ENCODE data around the gene PAK1.
"Not testable (repeated sequence)": the region's sequence is repeated elsewhere in the genome, so short reads cannot be mapped to it uniquely, and the experiment has no call there.

PAK1 gene

GRCh38 chr11:77401486-77402217 is 72.2 kb downstream of the PAK1 start:
- DNase-seq = no peak

DNA sequence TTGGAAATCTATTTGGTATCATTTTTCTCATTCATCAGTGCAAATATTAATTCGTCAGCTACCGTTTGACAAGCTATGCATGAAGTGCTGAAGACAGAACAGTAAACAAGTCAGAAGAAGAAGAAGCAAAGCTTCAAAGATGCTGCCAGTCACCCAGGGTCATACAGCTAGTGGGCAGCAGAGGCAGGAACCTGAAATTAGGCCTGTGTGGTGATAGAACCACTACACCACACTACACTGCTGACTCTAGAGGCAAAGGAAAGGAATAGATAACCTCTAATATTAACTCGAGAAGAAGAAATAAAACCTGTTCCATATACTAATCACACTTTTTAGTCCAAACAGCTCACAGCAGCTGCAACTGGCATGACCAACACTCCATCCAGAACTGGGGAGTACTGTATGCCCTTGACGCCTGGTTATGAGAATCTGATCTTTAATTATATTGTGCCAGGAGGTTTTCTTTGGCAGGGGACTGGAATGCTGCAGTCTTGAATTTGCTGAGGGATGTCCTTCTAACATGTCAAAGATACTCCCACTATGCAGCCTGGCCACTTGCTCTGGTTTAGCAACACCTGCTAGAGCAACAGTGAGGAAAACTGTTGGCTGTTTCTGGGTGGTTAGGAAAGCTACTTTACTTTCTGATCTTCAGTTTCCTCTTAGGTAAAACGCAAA is 73.0 kb downstream of the PAK1 start:
- DNase-seq = no peak

- no peak for DNase-seq
Observed at GRCh38 chr11:77400271-77400670, 73.6 kb downstream of the PAK1 start.

DNA sequence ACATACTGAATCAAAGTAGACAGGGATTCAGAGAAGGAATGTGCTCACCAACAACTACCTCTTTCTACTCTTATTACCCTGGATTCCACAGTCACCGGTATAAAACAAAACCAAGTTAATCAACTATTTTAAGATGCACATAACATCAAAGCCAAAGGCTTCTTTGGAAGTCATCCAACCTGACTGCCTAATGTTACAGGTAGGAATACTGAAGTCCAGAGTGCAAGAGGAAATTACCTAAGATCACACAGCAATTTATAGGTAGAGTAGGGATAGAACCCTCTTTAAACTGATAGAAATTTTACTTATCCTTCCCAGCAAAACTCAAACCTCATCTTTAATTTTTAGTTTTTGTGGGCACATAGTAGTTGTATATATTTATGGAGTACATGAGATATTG is 76.3 kb downstream of the PAK1 start:
- DNase-seq = no peak

GRCh38 chr11:77396911-77397310 is 77.0 kb downstream of the PAK1 start:
- DNase-seq = no peak

GRCh38 chr11:77396305-77396704 is 77.6 kb downstream of the PAK1 start:
- no peak for DNase-seq

- DNase-seq = no peak
Observed at GRCh38 chr11:77395460-77396173, 78.3 kb downstream of the PAK1 start.

DNA sequence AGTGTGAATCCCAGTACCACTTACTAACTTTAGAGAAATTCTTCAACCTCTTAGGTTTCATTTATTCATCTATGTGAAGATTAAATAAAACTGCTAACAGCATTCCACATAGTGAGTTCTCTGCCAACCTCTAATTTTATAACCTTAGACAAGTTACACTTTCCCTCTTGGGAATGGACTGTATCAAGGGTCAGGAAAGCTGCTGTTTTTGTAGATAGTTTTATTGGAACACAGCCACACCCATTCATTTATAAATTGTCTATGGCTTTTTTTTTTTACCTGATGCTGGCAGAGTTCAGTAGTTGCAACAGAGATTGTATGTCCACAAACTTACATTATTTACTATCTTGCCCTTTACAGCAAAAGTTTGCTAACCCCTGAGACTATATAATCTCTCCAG is 81.1 kb downstream of the PAK1 start:
- DNase-seq = no peak

DNA sequence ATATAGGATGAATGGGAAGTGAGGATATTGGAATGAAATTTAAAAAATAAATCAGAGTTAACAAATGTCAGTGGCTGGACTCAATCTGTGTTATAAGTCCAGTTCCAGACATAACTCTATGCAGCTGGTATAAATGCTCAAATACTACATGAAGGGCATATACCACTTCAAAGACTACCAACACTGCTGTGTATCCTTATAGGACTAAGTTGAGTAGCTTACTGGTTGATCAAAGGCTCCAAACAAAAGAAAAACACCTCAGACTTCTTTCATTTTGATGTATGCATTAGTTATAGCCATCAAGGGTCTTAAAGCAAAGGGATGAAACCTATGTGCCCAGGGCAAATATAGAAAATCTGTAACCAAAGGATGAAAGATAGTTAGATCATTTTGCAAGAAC is 86.2 kb downstream of the PAK1 start:
- DNase-seq = no peak

DNA sequence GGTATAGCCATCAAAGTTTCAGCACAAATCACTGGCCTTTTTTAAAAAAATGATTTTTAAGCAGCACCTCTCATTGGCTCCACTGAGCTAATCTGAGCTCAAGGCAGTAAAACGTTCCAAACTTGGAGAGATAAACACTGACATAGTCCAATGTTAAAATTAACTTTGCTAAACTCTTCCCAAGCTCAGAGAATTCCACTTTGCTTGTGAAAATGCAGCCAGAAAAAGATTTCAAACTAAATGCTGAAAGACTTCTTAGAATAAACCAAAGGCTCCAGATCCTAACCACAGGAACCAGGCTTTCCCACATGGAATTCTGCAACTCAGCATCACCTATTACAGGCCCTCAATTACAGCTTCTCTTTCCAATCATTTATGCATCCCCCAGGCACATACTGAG is 87.7 kb downstream of the PAK1 start:
- DNase-seq = no peak

- not testable (repeated sequence) for DNase-seq
Observed at GRCh38 chr11:77385255-77385771, 88.6 kb downstream of the PAK1 start.

DNA sequence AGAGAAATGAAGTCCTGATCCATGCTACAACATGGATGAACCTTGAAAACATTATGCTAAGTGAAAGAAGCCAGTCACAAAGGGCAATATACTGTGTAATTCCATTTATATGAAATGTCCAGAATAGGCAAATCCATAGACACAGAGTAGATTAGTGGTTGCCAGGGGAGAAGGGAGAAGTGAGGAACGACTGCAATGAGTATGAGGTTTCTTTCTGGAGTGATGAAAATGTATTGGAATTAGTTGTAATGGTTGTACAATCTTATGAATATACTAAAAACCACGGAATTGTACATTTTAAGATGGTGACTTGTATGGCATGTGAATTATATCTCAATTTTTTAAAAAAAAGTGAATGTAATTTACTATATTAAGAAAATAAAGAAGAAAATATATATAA is 89.3 kb downstream of the PAK1 start:
- no peak for DNase-seq

GRCh38 chr11:77383349-77383748 is 90.5 kb downstream of the PAK1 start:
- DNase-seq = not testable (repeated sequence)

DNA sequence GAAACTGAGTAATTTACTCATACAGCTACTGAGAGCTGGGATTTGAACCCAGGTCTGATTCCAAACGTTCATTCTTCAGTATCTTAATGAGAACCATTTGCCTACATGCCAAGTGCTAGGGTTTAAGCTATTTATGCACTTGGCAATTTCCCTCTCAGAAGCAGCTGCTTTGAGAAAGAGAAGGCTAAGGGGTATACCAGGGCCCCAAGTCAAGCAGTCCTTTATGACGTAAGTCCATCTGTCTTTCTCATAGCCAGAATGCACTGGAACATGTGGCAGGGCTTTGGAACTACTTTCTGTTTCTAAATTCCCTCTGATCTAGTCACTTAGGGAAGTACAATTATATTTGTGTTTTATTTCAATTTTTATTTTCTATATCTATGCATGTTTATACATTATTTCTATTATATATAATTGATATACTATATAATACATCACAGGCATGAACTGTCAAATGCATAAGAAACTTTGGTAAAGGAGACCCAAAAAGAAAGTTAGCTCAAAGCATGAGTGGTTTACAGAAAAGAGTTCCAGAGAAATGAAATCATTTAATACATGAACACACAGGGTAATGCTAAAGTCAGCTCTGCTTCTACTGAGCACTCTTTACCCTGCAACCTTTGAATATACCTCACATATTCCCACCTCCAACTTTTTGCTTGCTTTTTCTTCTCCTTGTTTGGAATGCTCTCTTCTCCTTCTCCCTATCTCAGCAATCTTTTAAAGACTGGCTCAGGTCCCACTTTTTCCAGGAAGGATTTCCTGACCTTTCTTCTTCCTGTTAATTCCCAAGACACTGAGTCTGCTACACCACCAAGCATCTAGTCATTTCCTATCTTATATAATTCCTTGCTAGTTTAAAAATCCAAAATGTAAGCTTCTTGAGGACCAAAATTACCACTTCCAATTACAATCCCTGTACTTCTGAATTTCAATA is 91.9 kb downstream of the PAK1 start:
- no peak for DNase-seq

DNA sequence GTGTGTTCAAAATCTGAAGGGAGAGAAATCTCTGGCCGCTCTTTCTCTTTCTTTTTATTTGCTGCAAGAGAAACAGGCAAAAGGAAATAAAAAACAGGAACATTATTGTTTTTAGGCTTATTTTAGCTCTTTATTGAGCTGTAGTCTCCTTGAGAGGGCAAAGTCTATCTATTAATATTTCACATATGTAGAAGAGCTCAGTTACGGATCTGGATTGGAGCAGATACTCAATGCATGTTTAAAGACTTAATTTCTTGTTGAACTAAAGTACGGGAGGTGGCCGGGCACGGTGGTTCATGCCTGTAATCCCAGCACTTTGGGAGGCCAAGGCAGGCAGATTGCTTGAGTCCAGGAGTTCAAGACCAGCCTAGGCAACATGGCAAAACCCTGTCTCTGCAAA is 94.0 kb downstream of the PAK1 start:
- no peak for DNase-seq

DNA sequence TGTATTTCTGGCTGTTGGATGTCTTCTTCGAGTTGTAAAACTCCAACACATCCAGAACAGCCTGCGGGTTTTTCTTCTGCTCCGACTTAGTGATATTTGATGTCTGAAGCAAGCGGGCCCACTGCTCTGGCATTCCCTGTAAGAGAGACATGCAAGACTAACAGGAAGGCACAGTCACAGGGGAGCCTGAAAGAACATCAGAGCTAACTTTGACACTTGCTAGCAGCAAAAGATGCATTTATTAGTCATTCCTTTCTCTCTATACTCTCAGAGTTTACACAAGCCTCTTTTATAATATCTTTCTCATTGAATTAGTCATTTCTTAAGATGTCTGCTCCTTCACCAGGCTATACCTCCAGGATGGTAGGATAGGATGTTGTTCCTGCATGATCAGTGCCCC is 94.6 kb downstream of the PAK1 start:
- DNase-seq = no peak

- no peak for DNase-seq
Observed at GRCh38 chr11:77377734-77378133, 96.2 kb downstream of the PAK1 start.

DNA sequence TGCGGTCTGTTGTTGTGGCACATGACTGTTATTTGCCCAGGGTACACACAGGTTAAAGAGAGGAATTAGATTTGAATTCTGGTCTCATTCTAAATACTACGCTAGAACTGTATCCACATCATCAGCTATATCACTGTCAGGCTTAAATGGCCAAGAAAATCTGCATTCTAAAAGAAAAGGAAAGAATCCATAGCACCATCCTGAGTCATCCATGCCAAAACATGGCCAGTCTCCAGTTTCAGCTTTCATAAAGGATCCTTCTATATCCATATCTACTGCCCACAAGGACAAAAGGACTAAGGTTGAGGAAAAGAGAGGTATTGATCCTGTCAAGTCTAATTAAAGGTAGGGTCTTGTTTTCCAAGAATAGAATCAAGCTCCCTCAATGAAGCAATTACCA is 98.8 kb downstream of the PAK1 start:
- no peak for DNase-seq

- DNase-seq = no peak
Observed at GRCh38 chr11:77374611-77375031, 99.3 kb downstream of the PAK1 start.

DNA sequence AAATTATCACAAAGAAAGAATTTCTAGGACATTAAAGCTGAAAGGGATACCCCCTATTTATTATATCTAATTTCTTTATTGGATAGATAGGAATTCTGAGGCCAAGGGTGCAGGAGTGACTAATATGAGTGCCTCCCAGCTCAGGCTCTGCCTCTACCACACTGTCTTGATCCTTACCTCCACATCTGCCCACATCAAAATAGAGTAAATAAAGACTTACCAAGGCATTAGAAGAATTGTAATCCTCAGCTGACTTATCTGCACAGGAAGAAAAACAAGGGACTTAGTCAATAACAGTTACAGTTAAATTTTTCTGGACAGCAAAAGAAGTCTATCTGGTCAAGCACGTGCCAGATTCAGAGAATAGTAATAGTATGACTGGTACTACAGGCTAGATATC is 99.8 kb downstream of the PAK1 start:
- no peak for DNase-seq

DNA sequence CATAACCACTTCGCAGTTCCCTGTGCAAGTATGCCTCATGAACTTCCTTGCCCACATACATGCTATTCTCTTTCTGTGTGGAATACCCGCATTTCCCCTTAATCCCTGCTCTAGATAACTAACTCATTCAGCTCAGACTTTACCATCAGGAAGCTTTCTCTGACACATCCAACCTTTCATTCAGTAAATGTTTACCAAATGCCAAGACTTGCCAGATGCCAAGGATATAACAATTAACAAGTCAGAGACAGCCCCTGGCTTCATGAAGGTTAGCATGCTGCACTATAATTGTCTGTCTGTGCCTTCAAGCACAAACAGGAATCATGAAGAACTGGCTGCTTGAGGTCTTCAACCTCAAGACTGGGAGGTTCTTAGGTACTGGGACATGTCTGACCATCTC is 101.2 kb downstream of the PAK1 start:
- no peak for DNase-seq

DNA sequence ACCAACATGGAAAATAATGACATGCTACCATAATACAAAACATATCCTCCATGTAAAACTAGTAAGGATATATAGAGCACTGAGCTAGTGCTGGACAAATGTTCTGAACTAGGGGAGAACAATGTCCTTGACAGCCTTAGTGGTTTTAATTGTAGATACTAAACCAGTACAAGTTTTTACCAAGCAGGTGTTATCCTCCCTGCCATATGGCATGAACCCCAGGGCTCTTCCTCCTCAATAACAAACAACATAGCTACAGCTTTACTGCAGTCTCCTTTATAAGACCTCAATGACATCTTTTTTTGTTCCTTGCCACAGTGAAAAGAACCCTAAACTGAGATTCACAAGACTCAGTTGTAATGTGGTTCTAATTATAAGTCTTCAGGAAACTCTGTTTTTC is 102.2 kb downstream of the PAK1 start:
- DNase-seq = no peak

- no peak for DNase-seq
Observed at GRCh38 chr11:77370217-77370616, 103.7 kb downstream of the PAK1 start.
